Endothelial cell of umbilical vein (primary cell): Measurements from ENCODE around the gene PRRC2A. TPM values are rescaled to one million over a fixed set of nuclear protein-coding genes. Genes with fewer than 3 reads are reported as not detected.

Experiments used
- BruUV-seq: library from RNA; stranded (reverse); fragments of 400-500 nt; replicated peaks from 2 replicates; lab custom pipeline; 2021; lab: Mats Ljungman, UMichigan
- CTCF ChIA-PET: fragments of 300-600, 350-600 bp; sonication (Branson Sonifier 250); formaldehyde crosslinking; loops from one replicate; lab custom pipeline; 2021; ENCODE audit warnings: antibody characterized with exemption, inconsistent platforms; lab: Charles Lee
- POLR2A ChIA-PET: fragments of 300-600, 350-600 bp; sonication (Branson Sonifier 250); formaldehyde crosslinking; loops from one replicate; lab custom pipeline; 2021; ENCODE audit warnings: antibody characterized with exemption, inconsistent platforms; lab: Charles Lee
- DNase-seq: peaks from one replicate; pipeline ENCODE4 v3.0.0-alpha.2; 2011; ENCODE audit warnings: low read depth, low spot score
- FAIRE-seq: peaks from 2 replicates; lab custom pipeline; 2011; peaks lifted over from hg19 to GRCh38; lab: Jason Lieb, UNC
- H2AFZ ChIP-seq: 2 replicates; pipeline ENCODE4 v1.6.0; 2012; ENCODE audit warnings: low read depth, low read length, control low read depth, inconsistent platforms
- H3K27ac ChIP-seq: 2 replicates; pipeline ENCODE4 v1.5.1; 2011; ENCODE audit warnings: low read depth, mild to moderate bottlenecking, control low read depth, low read length, moderate library complexity; ENCODE audit not compliant: insufficient read depth
- H3K27me3 ChIP-seq, 2 experiments: 2 replicates each; pipeline versions ENCODE4 v1.6.0 to v1.6.1; 2011; ENCODE audit warnings: low read length in 2 of 2, mixed read lengths in 1 of 2; ENCODE audit not compliant: control insufficient read depth in 2 of 2, insufficient read depth in 2 of 2
- H3K36me3 ChIP-seq, 2 experiments: 2 replicates in 1 of 2; 3 replicates in 1 of 2; pipeline ENCODE4 v1.5.1; 2011; ENCODE audit warnings: low read length in 2 of 2, mild to moderate bottlenecking in 1 of 2, moderate library complexity in 1 of 2; ENCODE audit not compliant: control insufficient read depth in 2 of 2, insufficient read depth in 2 of 2; ENCODE audit errors: extremely low read depth in 1 of 2
- H3K4me1 ChIP-seq: 3 replicates; pipeline ENCODE4 v1.5.1; 2011; ENCODE audit warnings: mild to moderate bottlenecking, low read length; ENCODE audit not compliant: control insufficient read depth, insufficient read depth; ENCODE audit errors: extremely low read depth
- H3K4me2 ChIP-seq: 2 replicates; pipeline ENCODE4 v1.6.1; 2011; ENCODE audit warnings: low read length, control low read depth, mixed read lengths; ENCODE audit not compliant: insufficient read depth
- H3K4me3 ChIP-seq, 3 experiments: fragments of 200-600 bp in 1 of 3; sonication (generic), shearing (Covaris generic) in 1 of 3; replicated peaks in 1 of 3; 2 replicates each; pipeline ENCODE4 v1.5.1; 2011 to 2016; ENCODE audit warnings: control low read depth in 3 of 3, low read length in 3 of 3, mild to moderate bottlenecking in 2 of 3, inconsistent platforms in 1 of 3, low read depth in 1 of 3, moderate library complexity in 1 of 3; ENCODE audit not compliant: insufficient read depth in 1 of 3
- H3K79me2 ChIP-seq: 2 replicates; pipeline ENCODE4 v1.6.0; 2012; ENCODE audit warnings: low read length, inconsistent platforms; ENCODE audit not compliant: control insufficient read depth, insufficient read depth
- H3K9ac ChIP-seq: replicated peaks from 2 replicates; pipeline ENCODE3; 2011; ENCODE audit warnings: low read length, control low read depth; ENCODE audit not compliant: insufficient read depth; ENCODE audit errors: extremely low read depth
- H3K9me1 ChIP-seq: replicated peaks from 3 replicates; pipeline ENCODE4 v1.6.0; 2011; ENCODE audit warnings: mild to moderate bottlenecking, low read length; ENCODE audit not compliant: control insufficient read depth, insufficient read depth; ENCODE audit errors: extremely low read depth
- H3K9me3 ChIP-seq: replicated peaks from 2 replicates; pipeline ENCODE4 v1.5.1; 2012; ENCODE audit warnings: low read length, inconsistent platforms; ENCODE audit not compliant: control insufficient read depth, insufficient read depth
- H4K20me1 ChIP-seq: replicated peaks from 2 replicates; pipeline ENCODE3; 2011; ENCODE audit warnings: mild to moderate bottlenecking, low read length; ENCODE audit not compliant: control insufficient read depth, insufficient read depth; ENCODE audit errors: extremely low read depth
- CTCF ChIP-seq, 2 donors: IDR thresholded peaks; 1 replicate in 1 of 2; 2 replicates in 1 of 2; pipeline ENCODE4 v1.5.1; 2011; ENCODE audit warnings: low read length in 2 of 2, mild to moderate bottlenecking in 2 of 2, moderate library complexity in 2 of 2, control low read depth in 1 of 2, inconsistent platforms in 1 of 2, low read depth in 1 of 2; ENCODE audit not compliant: insufficient read depth in 1 of 2; ENCODE audit errors: extremely low read depth in 1 of 2
- FOS ChIP-seq: IDR thresholded peaks from 2 replicates; pipeline ENCODE4 v1.6.1; 2011; ENCODE audit warnings: mild to moderate bottlenecking, low read length, moderate library complexity, borderline replicate concordance; ENCODE audit not compliant: insufficient read depth
- MYC ChIP-seq: IDR thresholded peaks from one replicate; pipeline ENCODE4 v1.6.1; 2011; ENCODE audit warnings: mild to moderate bottlenecking, low read depth, low read length
- POLR2A ChIP-seq: IDR thresholded peaks from 2 replicates; pipeline ENCODE4 v1.6.1; 2012; ENCODE audit warnings: low read depth, mild to moderate bottlenecking, control low read depth, low read length
- POLR2AphosphoS5 ChIP-seq: IDR thresholded peaks from 2 replicates; pipeline ENCODE4 v1.6.1; 2012; ENCODE audit warnings: low read depth, mild to moderate bottlenecking, control low read depth, low read length, moderate library complexity; ENCODE audit not compliant: insufficient read depth
- dilution Hi-C: fragments of 300-500 bp; cut with MboI; formaldehyde crosslinking; loops from one replicate; pipeline ENCODE4 v1.15.0; 2019; ENCODE audit warnings: low sequenced_read_pairs; ENCODE audit not compliant: extremely low pct_ligation_motif_present
- intact Hi-C: fragments of 100-400 bp; cut with micrococcal nuclease; formaldehyde crosslinking; loops from one replicate; pipeline ENCODE4 v1.10.0; 2022
- polyA plus RNA-seq, 4 experiments: library from polyadenylated mRNA; depleted of rRNA in 3 of 4; stranded (reverse) in 3 of 4; unstranded in 1 of 4; fragments of >200 nt; gene quantifications; 2 replicates each; pipeline versions ENCODE4 v1.2.1 to v1.2.3, GENCODE V29; 2011 to 2012; ENCODE audit warnings: missing spikeins in 1 of 4
- total RNA-seq: library from RNA; stranded (reverse); gene quantifications from 2 replicates; pipeline ENCODE4 v1.2.3, GENCODE V29; 2021

Gene PRRC2A
- total and polyA plus RNA-seq, 2 donors (not counting 3 experiments of a cell fraction or from before 2014, with no cell fraction given), result 88.4 to 229 TPM

- DNase-seq (no peak), FAIRE-seq (no peak)
- Histone ChIP-seq H3K9me3 (no peaks in the 10 kb centered on the region), H3K4me3 (no peak overlapping the region), H3K4me1 (no peaks in the 10 kb centered on the region), H3K36me3 (no peaks in the 10 kb centered on the region), H3K4me2 (no peak overlapping the region), H2AFZ (no peak overlapping the region), H3K27me3 (peaks cover 0 to 3% of the 10 kb centered on the region in 2 experiments), H3K9me1 (no peaks in the 10 kb centered on the region), H4K20me1 (no peaks in the 10 kb centered on the region), H3K27ac (no peak overlapping the region), H3K79me2 (no peaks in the 10 kb centered on the region), H3K9ac (no peak overlapping the region)
- CTCF ChIA-PET, result no interaction called here
- TF ChIP-seq MYC (no peak), POLR2A (no peak), CTCF (IDR thresholded peaks at IDR 0.05; ENCODE audit: extremely low read depth in 1 of 2, insufficient read depth in 1 of 2, low read depth in 1 of 2, low read length in 2 of 2) (no peak), POLR2AphosphoS5 (no peak), FOS (no peak)
- BruUV-seq, result no TSS peak
- intact Hi-C loops, result no loop called here
- dilution Hi-C loops, result no loop called here
- POLR2A ChIA-PET, result no interaction called here
These were observed 6.4 kb upstream of the PRRC2A start for GRCh38 chr6:31614075-31614619.
